B cell (primary cell): Measurements from ENCODE around the gene STX8.

Experiments
- CTCF ChIP-seq: fragments of 200-600 bp; IDR thresholded peaks from one replicate; pipeline ENCODE4 v1.8.0; 2022; ENCODE audit warnings: antibody characterized with exemption, mild to moderate bottlenecking
- EZH2 ChIP-seq: IDR thresholded peaks from 2 replicates; pipeline ENCODE4 v1.6.1; 2012; ENCODE audit warnings: borderline replicate concordance, low read depth, mild to moderate bottlenecking, moderate library complexity, low read length; ENCODE audit not compliant: insufficient read depth, poor library complexity, severe bottlenecking

- TF ChIP-seq CTCF (no peak), EZH2 (no peak)
Measured at GRCh38 chr17:9406046-9406606, 169.5 kb downstream of the STX8 start.
